H9 (cell line): ENCODE data around the gene PTEN. TPM values are rescaled to one million over a fixed set of nuclear protein-coding genes. Genes with fewer than 3 reads are reported as not detected.

Source experiments
- DNase-seq: peaks from one replicate; pipeline ENCODE4 v3.0.0-alpha.2; 2017
- H2AFZ ChIP-seq: one replicate; pipeline ENCODE4 v1.6.1; 2013; ENCODE audit warnings: mild to moderate bottlenecking, low read length, control low read depth, moderate library complexity
- H2AK5ac ChIP-seq: 2 replicates; pipeline ENCODE4 v1.6.1; 2013; ENCODE audit warnings: low read length, control low read depth, mixed read lengths; ENCODE audit not compliant: insufficient read length
- H2BK120ac ChIP-seq: one replicate; pipeline ENCODE4 v1.6.1; 2013; ENCODE audit warnings: low read depth, mild to moderate bottlenecking, low read length, control low read depth, inconsistent platforms; ENCODE audit not compliant: poor library complexity, severe bottlenecking
- H2BK12ac ChIP-seq: 2 replicates; pipeline ENCODE4 v1.6.1; 2013; ENCODE audit warnings: low read length, control low read depth, mixed read lengths, low read depth; ENCODE audit not compliant: insufficient read length
- H2BK15ac ChIP-seq: 2 replicates; pipeline ENCODE4 v1.6.1; 2013; ENCODE audit warnings: low read depth, low read length, control low read depth
- H2BK20ac ChIP-seq: one replicate; pipeline ENCODE4 v1.6.1; 2013; ENCODE audit warnings: low read depth, mild to moderate bottlenecking, low read length, control low read depth, inconsistent platforms; ENCODE audit not compliant: poor library complexity, severe bottlenecking
- H2BK5ac ChIP-seq: 2 replicates; pipeline ENCODE4 v1.6.1; 2013; ENCODE audit warnings: low read length, control low read depth, mixed read lengths; ENCODE audit not compliant: insufficient read length
- H3K14ac ChIP-seq: 2 replicates; pipeline ENCODE4 v1.6.1; 2013; ENCODE audit warnings: low read length, control low read depth; ENCODE audit not compliant: insufficient read depth
- H3K18ac ChIP-seq: 2 replicates; pipeline ENCODE4 v1.6.1; 2013; ENCODE audit warnings: low read depth, mild to moderate bottlenecking, mixed read lengths, low read length, control low read depth; ENCODE audit not compliant: insufficient read length
- H3K23ac ChIP-seq: 2 replicates; pipeline ENCODE4 v1.6.1; 2013; ENCODE audit warnings: low read length, control low read depth, mixed read lengths, low read depth; ENCODE audit not compliant: insufficient read length
- H3K23me2 ChIP-seq: 2 replicates; pipeline ENCODE4 v1.6.1; 2013; ENCODE audit warnings: low read depth, mild to moderate bottlenecking, mixed read lengths, low read length, control low read depth; ENCODE audit not compliant: insufficient read length, poor library complexity, severe bottlenecking
- H3K27ac ChIP-seq: 2 replicates; pipeline ENCODE4 v1.5.1; 2013; ENCODE audit warnings: low read length, control low read depth, mixed read lengths, low read depth; ENCODE audit not compliant: insufficient read length
- H3K27me3 ChIP-seq: 2 replicates; pipeline ENCODE4 v1.6.1; 2013; ENCODE audit warnings: low read length, control low read depth, inconsistent platforms; ENCODE audit not compliant: insufficient read depth
- H3K4ac ChIP-seq: 2 replicates; pipeline ENCODE4 v1.6.1; 2013; ENCODE audit warnings: low read depth, mild to moderate bottlenecking, control low read depth, inconsistent platforms, low read length, moderate library complexity
- H3K4me1 ChIP-seq: 2 replicates; pipeline ENCODE4 v1.6.1; 2013; ENCODE audit warnings: low read length, control low read depth, inconsistent platforms; ENCODE audit not compliant: insufficient read depth
- H3K4me2 ChIP-seq: 2 replicates; pipeline ENCODE4 v1.6.1; 2013; ENCODE audit warnings: low read length, control low read depth, mixed read lengths; ENCODE audit not compliant: insufficient read length, insufficient read depth
- H3K56ac ChIP-seq: 2 replicates; pipeline ENCODE4 v1.6.1; 2013; ENCODE audit warnings: low read depth, mild to moderate bottlenecking, mixed read lengths, low read length, control low read depth; ENCODE audit not compliant: insufficient read length
- H3K79me1 ChIP-seq: 2 replicates; pipeline ENCODE4 v1.6.1; 2013; ENCODE audit warnings: low read depth, mild to moderate bottlenecking, moderate library complexity, low read length, control low read depth, inconsistent platforms; ENCODE audit not compliant: insufficient read depth, poor library complexity, severe bottlenecking
- H3K79me2 ChIP-seq: 2 replicates; pipeline ENCODE4 v1.6.1; 2013; ENCODE audit warnings: low read length, control low read depth, inconsistent platforms; ENCODE audit not compliant: insufficient read depth
- H3K9ac ChIP-seq: 2 replicates; pipeline ENCODE4 v1.6.1; 2013; ENCODE audit warnings: low read length, control low read depth, mixed read lengths; ENCODE audit not compliant: insufficient read length; ENCODE audit errors: extremely low read depth
- H3K9me3 ChIP-seq: one replicate; pipeline ENCODE4 v1.6.1; 2013; ENCODE audit warnings: low read depth, low read length, inconsistent platforms; ENCODE audit not compliant: control insufficient read depth
- H3T11ph ChIP-seq: one replicate; pipeline ENCODE4 v1.6.1; 2013; ENCODE audit warnings: mild to moderate bottlenecking, low read length, control low read depth, inconsistent platforms
- H4K20me1 ChIP-seq: one replicate; pipeline ENCODE4 v1.6.1; 2013; ENCODE audit not compliant: control insufficient read depth, insufficient read length, insufficient read depth
- H4K5ac ChIP-seq: 2 replicates; pipeline ENCODE4 v1.6.1; 2013; ENCODE audit warnings: low read depth, mild to moderate bottlenecking, mixed read lengths, low read length, control low read depth; ENCODE audit not compliant: insufficient read length
- H4K8ac ChIP-seq: replicated peaks from 2 replicates; pipeline ENCODE4 v1.6.1; 2013; ENCODE audit warnings: low read length, control low read depth, mixed read lengths, low read depth; ENCODE audit not compliant: insufficient read length
- H4K91ac ChIP-seq: 2 replicates; pipeline ENCODE4 v1.6.1; 2013; ENCODE audit warnings: low read depth, mild to moderate bottlenecking, moderate library complexity, mixed read lengths, low read length, control low read depth; ENCODE audit not compliant: insufficient read length
- H3K27ac Mint-ChIP-seq, 3 experiments: 2 replicates in 2 of 3; 3 replicates in 1 of 3; pipeline ENCODE4 v1.8.0; 2020 to 2021; ENCODE audit warnings: mixed read lengths in 3 of 3, mild to moderate bottlenecking in 1 of 3, moderate library complexity in 1 of 3
- H3K27me3 Mint-ChIP-seq: 2 replicates; pipeline ENCODE4 v1.8.0; 2021; ENCODE audit warnings: low read depth, mild to moderate bottlenecking, moderate library complexity, mixed read lengths
- H3K36me3 Mint-ChIP-seq, 3 experiments: 2 replicates in 2 of 3; 3 replicates in 1 of 3; pipeline ENCODE4 v1.8.0; 2020 to 2021; ENCODE audit warnings: low read depth in 3 of 3, mixed read lengths in 3 of 3; ENCODE audit not compliant: insufficient read depth in 1 of 3
- H3K4me1 Mint-ChIP-seq, 2 experiments: 2 replicates each; pipeline ENCODE4 v1.8.0; 2020; ENCODE audit warnings: mixed read lengths in 2 of 2
- H3K4me3 Mint-ChIP-seq, 2 experiments: 2 replicates in 1 of 2; 3 replicates in 1 of 2; pipeline ENCODE4 v1.8.0; 2020 to 2021; ENCODE audit warnings: mild to moderate bottlenecking in 2 of 2, mixed read lengths in 2 of 2, moderate library complexity in 1 of 2
- H3K9me3 Mint-ChIP-seq, 2 experiments: 2 replicates in 1 of 2; 3 replicates in 1 of 2; pipeline ENCODE4 v1.8.0; 2020; ENCODE audit warnings: mild to moderate bottlenecking in 2 of 2, mixed read lengths in 2 of 2, moderate library complexity in 1 of 2
- CTCF ChIP-seq: fragments of 200-600 bp; sonication (generic); conservative IDR thresholded peaks from 3 replicates; pipeline ENCODE4 v1.8.0; 2021; ENCODE audit warnings: antibody characterized with exemption, mild to moderate bottlenecking
- WGBS: extraction: QIAGEN DNeasy Blood & Tissue Kit; methylation state at CpG from one replicate; pipeline ENCODE4 v1.1.7; 2013; ENCODE audit warnings: missing lambda C conversion rate, low lambda C conversion rate, mixed read lengths; ENCODE audit not compliant: insufficient read length; ENCODE audit errors: extremely low coverage; 5-methylcytosine and 5-hydroxymethylcytosine counted together
- total RNA-seq: library from RNA; stranded (reverse); gene quantifications from 2 replicates; pipeline ENCODE4 v1.2.1, GENCODE V29; 2021

Gene PTEN
- total RNA-seq, 1 experiment from 2014 or later = 52.8 TPM

DNA sequence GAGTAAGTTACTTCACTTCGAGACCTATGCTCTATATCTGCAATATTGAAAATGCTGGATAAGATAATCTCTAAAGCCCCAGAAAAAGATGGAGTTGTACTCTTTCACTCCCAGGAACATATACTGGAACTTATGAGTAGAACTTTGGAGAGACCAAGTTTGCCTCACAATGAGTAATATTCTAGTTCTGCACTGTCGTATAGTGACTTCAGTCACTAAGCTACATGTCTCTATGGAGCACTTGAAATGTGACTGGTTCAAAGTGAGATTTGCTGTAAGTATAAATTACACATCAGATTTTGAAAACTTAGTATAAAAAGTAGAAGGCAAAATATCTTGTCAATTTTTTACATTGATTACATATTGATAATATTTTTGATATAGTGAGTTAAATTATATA is 116.4 kb downstream of the PTEN start:
- H3K9me3 Mint-ChIP-seq = no peaks in the 10 kb centered on the region
- Histone ChIP-seq H2BK120ac (no peak overlapping the region), H2AFZ (no peak overlapping the region), H4K8ac (no peak overlapping the region), H3K4ac (no peak overlapping the region), H3K4me2 (no peak overlapping the region), H3K14ac (no peak overlapping the region), H2BK15ac (no peak overlapping the region), H3K23ac (no peak overlapping the region), H4K20me1 (no peaks in the 10 kb centered on the region), H2BK5ac (no peak overlapping the region), H2BK20ac (no peak overlapping the region), H3K79me2 (no peaks in the 10 kb centered on the region), H3K79me1 (no peaks in the 10 kb centered on the region), H3T11ph (no peak overlapping the region), H3K9ac (no peak overlapping the region), H3K27ac (no peak overlapping the region), H2AK5ac (no peak overlapping the region), H3K23me2 (no peaks in the 10 kb centered on the region), H4K5ac (no peak overlapping the region), H4K91ac (no peak overlapping the region), H3K4me1 (peaks cover 8% of the 10 kb centered on the region), H3K27me3 (no peaks in the 10 kb centered on the region), H3K56ac (no peak overlapping the region), H3K18ac (no peak overlapping the region), H2BK12ac (no peak overlapping the region), H3K9me3 (no peaks in the 10 kb centered on the region)
- DNase-seq = no peak
- peaks cover 31 to 36% of the 10 kb centered on the region in 2 experiments for H3K4me1 Mint-ChIP-seq
- 0 out of 7 replicates have a peak, but pooled peaks cover 0 to 3% (median 0%) of the 10 kb centered on the region in 3 experiments for H3K36me3 Mint-ChIP-seq
- TF ChIP-seq CTCF = no peak
- no peaks in the 10 kb centered on the region for H3K27me3 Mint-ChIP-seq
- H3K4me3 Mint-ChIP-seq = no peak overlapping the region
- no peak overlapping the region for H3K27ac Mint-ChIP-seq
- no CpG with 5 or more reads among the region's 2 CpGs for WGBS
